MM.1S (cell line): Measurements from ENCODE around the gene S100A13.

Experiments
- CTCF ChIP-seq: fragments of 300-600 bp; sonication (generic); IDR thresholded peaks from 2 replicates; pipeline ENCODE4 v1.5.1; 2016; ENCODE audit warnings: antibody characterized with exemption, low read length, mixed read lengths
- EZH2 ChIP-seq: fragments of 300-600 bp; sonication (generic); optimal IDR thresholded peaks from 2 replicates; pipeline ENCODE3; 2017; ENCODE audit warnings: low read depth, mild to moderate bottlenecking, antibody characterized with exemption, low read length, mixed read lengths
- EZH2phosphoT487 ChIP-seq: fragments of 300-600 bp; sonication (generic); IDR thresholded peaks from 2 replicates; pipeline ENCODE4 v1.6.1; 2018; ENCODE audit warnings: antibody characterized with exemption, low read length

DNA sequence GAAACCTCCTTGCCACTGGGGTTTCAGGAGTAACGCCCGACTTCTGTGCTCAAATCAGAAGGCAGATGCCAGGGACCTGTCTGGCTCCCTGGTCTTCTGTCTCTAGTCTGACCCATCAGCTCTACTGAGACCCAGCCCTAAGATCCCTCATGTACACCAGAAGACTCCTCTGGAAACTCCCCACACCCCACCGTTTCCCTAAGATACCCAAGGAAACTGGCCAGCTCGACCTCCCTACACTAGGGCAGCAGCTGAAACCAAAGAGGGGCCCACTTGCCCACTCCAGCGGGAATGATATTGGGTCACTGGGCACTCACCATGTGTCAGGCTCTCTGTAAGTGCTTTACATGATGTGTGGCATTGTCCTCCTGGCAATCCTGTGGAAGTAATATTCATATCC, 13.9 kb downstream of the S100A13 start:
- TF ChIP-seq CTCF (no peak), EZH2phosphoT487 (no peak), EZH2 (no peak)
